NK-92 (cell line): Measurements from ENCODE around the gene HELZ.
"Not testable (repeated sequence)": the region's sequence is repeated elsewhere in the genome, so short reads cannot be mapped to it uniquely, and the experiment has no call there.

ENCODE experiments used
- DNase-seq: peaks from one replicate; lab custom pipeline; 2025; ENCODE audit not compliant: unreplicated experiment; lab: John Stamatoyannopoulos, UW

Gene HELZ

DNA sequence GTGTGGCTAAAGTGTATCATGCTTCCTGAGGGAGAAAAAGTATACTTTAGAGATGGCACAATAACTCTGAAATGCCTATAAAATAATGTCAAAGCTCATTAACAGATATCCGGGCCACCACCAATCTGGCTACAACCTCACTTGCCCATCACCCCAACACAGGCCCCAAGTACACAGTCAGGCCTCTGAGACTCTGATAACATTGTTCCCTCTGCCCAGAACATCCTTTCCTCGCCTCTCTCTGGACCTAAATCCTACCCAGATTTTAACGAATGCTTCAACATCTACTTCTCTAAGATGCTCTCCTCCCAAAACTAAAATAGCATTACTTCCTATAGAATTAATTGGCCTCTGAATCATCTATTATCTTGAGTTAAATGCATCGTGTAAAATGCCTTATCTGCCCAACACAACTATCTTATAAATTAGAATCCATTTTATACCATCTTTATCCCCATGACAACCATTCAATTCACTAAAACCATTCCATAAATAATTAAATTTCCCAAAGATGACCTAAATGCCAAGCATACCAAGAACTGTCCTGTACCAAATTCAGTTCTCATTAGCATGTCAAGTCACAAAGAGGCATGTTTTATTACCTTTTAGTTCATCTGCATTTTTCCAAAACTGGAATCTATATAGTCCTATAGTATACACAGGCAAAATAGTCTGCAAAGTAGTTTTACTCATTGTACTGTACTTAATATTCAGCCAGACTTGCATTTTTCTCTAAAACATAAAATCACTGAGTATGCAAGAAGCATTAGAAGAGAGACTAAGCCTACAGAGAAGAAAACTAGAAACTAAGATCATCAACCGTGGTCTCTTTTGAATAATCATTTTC lies 15.7 kb downstream of the HELZ start:
- DNase-seq: no peak

DNA sequence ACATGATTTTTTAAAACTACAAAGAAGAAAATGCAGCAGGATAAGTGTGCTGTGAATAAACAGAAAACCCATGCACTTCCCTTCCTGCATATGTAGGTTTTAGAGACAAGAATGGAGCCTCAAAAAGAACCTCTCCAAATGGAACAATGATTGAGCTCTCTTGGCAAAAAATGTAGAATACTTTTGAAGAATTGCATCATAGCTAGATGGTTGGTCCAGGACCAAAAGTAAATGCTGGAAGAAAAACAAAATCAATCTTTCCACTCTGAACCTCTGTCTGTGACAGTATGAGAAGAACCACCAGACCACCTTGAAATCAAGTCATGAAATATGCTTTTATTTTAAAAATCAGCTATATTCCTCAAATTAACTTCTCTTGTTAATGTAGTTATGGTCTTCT lies 17.5 kb downstream of the HELZ start:
- DNase-seq: no peak

DNA sequence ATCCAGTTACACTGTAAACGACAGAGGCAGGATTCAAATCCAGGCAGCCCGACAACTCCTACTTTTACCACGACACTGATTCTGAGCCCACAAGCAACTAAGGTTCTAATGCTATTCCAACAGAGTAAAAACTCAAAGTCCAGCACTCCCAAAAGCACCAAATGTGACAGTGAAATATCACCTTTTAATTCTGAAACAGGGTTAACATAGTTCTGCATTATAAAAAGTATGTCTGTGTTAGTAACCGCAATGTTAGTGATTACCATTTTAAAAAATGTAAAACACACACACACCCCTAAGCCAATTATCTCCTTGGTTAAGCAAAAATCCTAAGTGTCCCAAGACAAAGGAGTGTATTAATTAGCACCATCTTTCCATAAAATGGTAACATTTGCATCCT lies 19.7 kb downstream of the HELZ start:
- DNase-seq: no peak

DNA sequence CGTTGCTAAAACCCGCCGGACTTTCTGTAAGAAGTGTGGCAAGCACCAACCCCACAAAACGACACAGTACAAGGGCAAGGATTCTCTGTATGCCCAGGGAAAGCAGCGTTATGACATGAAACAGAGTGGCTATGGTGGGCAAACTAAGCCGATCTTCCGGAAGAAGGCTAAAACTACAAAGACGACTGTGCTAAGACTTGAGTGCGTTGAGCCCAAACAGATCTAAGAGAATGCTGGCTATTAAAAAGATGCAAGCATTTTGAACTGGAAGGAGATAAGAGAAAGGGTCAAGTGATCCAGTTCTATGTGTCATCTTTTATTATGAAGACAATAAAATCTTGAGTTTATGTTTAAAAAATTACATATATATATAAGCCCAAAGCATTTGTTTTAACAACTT lies 20.3 kb downstream of the HELZ start:
- DNase-seq: no peak

DNA sequence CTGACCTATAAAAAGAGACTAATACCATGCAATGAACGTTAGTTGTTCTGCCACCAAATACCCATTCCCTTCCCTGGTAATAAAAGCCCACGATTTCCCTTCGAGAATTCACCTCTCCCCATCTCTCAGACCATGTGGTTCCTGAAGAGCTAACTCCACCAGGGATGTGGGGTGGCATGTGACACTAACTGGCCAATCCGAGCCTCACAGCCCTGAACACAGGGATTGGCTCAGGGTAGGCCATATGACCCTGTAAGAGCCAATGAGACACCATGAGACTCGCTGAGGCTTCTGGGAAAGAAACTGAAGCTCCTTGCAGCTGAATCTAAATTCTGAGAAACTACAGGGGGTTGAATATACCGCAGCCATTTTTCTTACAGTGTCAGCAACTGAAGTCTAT lies 21.1 kb downstream of the HELZ start:
- no peak for DNase-seq

DNA sequence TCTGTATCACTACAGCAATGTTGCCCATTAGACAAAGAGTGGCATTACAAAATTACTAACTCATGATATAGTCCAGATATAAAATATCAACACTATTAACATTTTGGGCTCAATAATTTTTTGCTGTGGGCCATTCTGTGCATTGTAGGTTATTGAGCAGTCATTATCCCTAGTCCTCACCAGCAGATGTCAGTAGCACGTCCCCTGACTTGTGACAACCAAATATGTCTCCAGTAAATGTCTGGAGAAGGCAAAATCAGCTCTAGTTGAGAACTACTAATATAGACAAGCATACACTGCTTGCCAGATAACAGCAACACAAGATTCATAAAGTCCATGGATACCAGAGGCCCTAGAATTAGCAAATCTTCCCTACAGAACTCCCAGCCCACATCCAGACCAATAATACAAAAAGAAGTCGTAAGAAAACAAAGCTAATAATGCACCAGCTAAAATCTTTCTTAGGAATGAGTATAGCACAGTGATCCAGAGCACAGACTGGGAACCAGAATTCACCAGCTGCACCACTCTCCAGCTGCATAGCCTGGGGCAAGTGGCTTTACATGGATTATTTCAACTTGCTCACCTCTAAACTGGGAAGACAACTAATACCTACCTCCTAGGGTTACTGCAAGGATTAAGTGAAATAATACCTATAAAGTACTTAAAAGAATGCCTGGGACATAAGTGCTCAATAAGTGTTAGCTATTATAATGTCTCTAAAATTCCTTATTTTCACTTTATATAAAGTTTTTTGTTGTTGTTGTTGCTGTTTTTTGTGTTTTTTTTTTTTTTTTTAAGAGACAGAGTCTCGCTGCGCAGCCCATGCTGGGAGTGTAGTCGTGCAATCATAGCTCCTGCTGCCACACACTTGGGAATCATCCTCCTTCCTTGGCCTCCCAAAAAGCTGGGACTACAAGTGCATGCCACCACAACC lies 23.7 kb downstream of the HELZ start:
- DNase-seq: no peak

DNA sequence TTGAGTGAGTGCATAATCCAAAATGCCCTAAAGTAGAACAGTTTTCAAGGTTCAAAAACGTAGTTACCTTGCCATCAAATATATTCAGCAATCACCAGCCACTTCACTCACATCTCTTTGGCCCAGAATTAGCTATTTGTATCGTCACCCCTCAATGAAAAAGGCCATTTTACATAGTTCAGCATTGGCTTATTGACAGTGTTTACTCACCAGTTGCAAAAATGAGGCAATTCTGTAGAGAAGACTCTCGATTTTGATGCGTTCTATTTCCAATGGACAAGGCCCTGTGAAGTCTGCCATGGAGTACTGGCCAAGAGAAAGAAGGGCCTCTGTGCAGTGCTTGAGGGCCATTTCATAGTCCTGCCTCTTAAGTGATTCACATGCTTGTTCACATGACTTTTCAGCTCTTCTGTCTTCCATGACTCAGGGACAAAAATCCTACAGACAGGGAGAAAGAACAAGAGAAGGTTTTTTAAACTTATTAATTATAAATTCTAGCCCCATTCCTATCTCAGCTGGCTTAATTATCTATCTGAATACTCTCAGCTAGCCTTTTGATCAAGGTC lies 26.5 kb downstream of the HELZ start:
- DNase-seq: no peak

DNA sequence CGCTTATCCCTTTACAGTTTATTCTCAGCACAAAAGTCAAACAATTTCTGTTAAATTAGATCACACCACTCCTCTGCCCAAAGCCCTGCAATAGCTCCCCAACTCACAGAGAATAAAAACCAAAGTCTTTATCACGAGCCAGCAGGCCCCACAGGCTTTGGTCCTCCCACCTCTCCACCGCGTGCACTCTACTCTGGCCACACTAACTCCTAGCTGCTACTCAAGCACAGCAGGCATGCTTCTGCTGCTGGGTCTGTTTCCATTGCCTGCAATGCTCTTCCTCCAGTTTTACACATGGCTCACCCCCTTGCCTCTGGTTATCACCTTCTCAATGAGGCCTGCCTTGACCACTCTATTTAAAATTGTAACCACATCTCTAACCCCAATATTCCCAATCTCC lies 27.6 kb downstream of the HELZ start:
- DNase-seq: no peak

DNA sequence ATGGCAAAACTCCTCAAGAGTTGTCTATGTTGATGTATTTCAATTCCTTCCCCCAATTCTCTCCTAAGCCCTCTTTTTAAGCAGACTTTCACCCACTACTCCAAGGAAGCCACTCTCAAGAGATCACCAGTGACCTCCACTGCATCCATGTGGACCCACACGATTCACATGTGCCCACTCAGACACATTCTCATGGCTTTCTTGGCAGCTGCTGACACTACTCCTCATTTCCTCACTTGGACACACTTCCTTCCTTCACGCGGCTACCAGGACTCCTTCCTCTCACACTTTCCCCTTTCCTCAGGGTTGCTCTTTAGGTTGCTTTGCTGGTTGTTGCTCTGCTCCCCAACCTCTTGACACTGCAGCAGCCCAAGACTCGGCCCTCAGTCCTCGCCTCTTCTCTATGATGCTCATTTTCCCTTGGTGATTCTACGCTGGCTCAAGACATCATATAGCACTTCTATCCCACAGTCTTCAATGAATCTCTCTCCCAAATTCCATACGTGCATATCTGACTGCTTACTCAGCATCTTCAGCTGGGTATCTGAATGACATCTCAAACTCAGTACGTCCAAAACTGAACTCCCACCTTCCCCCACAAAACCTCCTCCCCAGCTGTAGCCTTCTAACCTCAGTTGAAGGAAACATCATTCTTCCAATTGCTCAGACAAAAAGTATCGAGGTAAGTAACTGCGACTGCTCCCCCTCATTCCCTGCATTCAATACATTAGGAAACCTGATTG lies 28.2 kb downstream of the HELZ start:
- no peak for DNase-seq

DNA sequence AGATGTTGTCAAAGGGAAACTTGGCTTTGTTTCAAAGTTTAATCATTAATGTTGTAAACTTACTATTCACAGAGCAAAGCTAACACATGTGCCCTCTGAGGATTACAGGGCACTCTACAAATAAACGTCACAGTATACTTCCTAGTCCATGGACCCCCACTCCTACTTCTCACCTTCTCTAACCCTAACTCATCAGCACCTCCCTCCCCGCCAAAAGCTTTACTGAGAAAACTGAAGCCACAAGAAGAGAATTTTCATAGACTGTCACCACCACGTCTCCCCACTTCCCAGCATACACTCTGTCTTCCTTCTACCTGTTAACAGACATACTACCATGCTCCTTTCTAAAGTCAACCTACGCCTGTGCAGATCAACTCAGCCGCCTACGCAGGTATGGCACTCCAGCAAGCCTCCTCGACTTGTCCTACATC lies 29.0 kb downstream of the HELZ start:
- DNase-seq: no peak

DNA sequence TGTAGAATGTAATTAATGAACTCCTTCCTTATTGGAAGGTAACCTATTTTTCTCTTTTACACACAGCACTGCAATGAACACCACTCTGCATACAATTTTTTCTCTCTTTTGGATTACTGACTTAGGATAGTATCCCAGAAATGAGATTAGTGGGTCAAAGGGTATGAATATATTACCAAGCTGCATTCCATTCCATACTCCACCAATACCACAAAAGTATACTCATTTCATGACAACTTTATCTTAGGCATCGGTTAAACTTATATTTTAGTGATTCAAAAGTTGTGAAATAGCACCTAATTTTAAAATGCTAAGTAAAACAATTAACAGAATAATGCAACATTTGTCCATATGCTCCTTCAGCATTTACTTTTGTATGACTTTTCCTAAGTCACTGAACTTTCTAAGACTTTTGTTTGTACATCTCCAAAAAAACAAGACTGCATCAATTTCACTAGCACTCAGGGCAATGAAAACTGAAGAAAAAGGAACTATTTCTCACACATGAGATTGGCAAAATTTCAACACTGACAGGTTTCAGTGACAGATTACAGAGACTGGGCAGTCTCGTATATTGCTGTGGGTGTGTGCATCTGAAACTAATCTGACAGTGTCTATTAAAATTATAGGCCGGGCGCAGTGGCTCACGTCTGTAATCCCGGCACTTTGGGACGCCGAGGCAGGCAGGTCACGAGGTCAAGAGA lies 32.1 kb downstream of the HELZ start:
- no peak for DNase-seq

DNA sequence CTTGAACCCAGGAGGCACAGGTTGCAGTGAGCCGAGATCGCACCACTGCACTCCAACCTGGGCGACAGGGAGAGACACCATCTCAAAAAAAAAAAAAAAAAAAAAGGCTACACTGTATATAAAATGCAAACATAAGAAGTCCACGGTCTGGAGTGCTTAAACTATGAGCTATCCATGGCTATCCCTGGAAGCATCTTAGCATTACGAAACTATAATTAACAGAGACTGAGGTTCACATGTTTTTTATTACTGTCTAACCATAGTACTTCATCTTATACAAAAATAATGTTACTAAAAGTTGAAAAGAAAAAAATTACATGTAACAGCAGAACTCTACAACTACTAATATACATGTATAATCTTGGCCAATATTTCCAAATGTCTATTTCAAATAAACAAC lies 32.8 kb downstream of the HELZ start:
- no peak for DNase-seq

DNA sequence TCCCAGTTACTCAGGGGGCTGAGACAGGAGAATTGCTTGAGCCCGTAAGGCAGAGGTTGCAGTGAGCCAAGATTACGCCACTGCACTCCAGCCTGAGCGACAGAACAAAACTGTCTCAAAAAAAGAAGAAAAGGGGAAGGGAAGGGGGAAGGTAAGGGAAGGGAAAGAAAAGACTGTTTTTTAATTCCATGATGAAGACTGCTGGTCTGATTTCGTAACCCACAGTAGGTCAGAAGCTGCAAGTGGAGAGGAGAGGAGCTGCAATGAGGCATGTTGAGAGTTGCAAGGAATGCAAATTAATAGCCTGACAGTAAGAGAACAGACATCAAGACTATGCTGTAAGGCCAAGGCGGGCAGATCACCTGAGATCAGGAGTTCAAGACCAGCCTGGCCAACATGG lies 33.3 kb downstream of the HELZ start:
- no peak for DNase-seq

DNA sequence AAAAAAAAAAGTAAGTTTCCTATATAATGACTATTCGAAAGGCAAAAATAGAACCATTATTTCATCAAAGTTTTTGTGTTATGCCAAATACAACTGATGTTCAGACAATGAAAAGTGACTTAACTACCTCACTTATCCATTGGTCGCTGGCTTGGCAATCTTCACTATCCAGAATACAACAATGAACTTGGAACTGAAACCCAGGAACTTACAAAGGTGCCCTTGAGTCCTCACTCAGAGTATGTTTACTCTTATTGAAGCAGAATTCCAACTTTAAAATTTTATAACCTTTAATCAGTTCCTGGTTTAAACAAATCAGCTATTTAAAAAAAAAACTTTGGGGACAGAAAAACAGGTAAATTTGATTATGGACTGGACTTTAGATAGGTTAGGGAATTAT lies 34.1 kb downstream of the HELZ start:
- no peak for DNase-seq

DNA sequence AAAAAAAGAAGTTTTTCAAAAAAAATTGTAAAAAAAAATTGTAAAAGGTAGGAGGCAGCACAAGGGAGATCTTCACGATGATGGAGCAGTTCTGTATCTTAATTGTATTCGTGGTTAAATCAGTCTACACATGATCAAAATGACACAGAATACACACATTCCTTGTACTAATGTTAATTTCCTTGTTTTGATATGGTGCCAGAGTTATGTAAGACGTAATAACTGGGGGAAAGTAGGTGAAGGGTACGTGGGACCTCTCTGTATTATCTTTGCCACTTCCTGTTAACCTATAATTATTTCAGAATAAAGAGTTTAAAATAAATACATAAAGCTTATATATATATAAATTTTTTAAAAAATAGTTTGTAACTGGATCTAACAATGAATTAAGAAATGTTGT lies 36.8 kb downstream of the HELZ start:
- no peak for DNase-seq

DNA sequence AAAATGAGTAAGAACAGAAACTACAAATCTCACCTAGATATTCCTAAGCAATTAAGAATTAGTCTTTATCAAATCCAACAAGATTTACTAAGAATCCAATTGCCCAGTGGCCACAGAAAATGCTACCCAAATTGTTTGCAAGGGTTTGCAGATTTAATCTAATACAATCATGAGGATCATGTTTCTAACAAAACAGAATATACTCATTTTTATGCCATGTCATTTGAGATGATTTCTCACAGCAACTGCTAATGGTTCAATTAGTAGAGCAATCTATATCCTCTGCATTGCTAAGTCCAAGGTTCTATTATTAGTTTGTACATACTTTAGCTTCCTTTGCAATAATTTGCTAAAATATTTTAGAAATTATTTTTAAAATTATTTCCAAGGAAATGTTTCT lies 41.2 kb downstream of the HELZ start:
- no peak for DNase-seq

DNA sequence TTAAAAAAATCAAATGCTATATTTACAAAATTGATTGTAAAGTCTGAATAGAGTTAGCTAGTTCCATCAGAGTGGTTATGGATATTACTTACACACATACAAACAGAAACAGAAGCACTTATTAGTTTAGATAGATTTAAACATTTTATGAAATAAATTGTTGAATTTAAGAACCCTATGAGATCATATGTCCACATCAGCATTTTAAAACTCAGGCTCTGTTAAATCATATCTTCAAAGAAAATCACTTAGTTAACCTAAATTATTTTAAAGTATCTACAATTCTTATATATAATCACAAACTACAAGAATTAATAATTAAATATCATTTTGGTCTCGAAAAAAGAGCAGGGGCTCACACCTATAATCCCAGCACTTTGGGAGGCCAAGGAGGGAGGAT lies 42.5 kb downstream of the HELZ start:
- DNase-seq: no peak

DNA sequence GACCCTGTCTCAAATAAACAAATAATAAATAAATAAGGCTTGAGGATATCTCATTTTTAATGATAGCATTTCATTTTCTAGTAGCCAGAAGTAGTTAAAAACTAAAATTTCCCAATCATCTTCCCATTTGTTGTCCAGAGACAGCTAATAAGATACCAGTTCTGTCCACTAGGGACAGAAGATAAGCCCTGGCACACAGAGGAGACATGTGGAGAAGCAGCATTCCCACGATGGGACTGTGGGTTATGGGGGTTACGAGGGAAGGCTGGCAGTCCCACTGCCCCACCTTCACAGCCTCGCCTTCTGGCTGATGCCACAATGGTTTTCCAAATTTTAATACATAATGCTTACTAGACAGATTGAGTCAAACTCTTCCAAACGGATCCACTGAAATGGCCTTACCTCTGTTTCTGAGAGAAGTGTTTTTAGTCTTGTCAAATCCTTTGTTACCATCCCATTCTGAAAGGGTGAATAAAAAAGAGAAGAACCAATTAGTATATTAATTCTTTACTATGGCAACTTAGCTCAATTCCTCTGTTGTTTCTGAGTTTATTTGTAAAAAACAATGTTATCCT lies 44.2 kb downstream of the HELZ start:
- DNase-seq: no peak

DNA sequence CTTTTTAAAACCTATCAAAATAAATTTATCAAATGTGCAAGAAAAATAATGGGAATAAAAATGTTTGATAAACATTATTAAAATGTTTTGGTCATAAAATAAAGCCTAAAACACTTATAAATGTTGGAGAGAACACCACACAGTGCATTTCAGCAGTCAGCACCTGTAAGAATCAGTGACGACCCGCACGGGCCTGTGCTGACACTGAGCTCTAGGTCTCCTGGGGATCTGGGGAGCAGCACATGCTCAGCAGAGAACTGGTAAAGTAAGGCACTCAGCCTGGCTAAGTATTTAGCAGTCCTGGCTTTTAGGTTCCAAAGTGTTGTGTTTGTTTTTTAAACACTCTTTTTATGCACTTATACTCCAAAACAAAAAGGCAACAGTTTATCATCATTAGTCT lies 46.9 kb downstream of the HELZ start:
- no peak for DNase-seq

DNA sequence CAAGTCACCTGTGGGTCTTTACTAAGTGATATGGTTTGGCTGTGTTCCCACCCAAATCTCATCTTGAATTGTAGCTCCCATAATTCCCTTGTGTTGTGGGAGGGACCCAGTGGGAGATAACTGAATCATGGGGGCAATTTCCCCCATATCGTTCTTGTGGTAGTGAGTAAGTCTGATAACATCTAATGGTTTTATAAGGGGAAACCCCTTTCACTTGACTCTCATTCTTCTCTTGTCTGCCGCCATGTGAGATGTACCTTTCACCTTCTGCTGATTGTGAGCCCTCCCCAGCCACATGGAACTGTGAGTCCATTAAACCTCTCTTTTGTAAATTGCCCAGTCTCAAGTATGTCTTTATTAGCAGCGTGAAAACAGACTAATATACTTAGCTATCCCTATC lies 48.0 kb downstream of the HELZ start:
- not testable (repeated sequence) for DNase-seq
